SK-N-MC (cell line): Measurements from ENCODE around the gene SEPTIN6.

Source experiments
- DNase-seq: peaks from one replicate; pipeline ENCODE4 v3.0.0-alpha.2; 2011; ENCODE audit warnings: low read depth, low spot score
- H3K27ac ChIP-seq: fragments of 200-600 bp; sonication (generic); 2 replicates; pipeline ENCODE4 v1.5.1; 2016; ENCODE audit warnings: mixed run types
- H3K36me3 ChIP-seq: fragments of 200-600 bp; sonication (generic); 2 replicates; pipeline ENCODE4 v1.6.1; 2017; ENCODE audit warnings: antibody characterized with exemption, low read length, mixed read lengths; ENCODE audit not compliant: insufficient read depth
- H3K4me3 ChIP-seq: fragments of 200-600 bp; sonication (generic); 2 replicates; pipeline ENCODE4 v1.5.1; 2016
- H3K9ac ChIP-seq: fragments of 200-600 bp; sonication (generic); 2 replicates; pipeline ENCODE4 v1.8.0; 2017; ENCODE audit warnings: mixed run types, mixed read lengths; ENCODE audit not compliant: insufficient read length
- H3K9me3 ChIP-seq: fragments of 200-600 bp; sonication (generic); 2 replicates; pipeline ENCODE4 v1.6.1; 2017; ENCODE audit warnings: low read depth, mild to moderate bottlenecking, antibody characterized with exemption, low read length, moderate library complexity, mixed read lengths
- EZH2 ChIP-seq: fragments of 200-600 bp; sonication (generic); IDR thresholded peaks from one replicate; pipeline ENCODE4 v1.6.1; 2017; ENCODE audit warnings: antibody characterized with exemption
- FOXP2 ChIP-seq: optimal IDR thresholded peaks from 2 replicates; pipeline ENCODE3; 2011; ENCODE audit warnings: mild to moderate bottlenecking, moderate library complexity; ENCODE audit not compliant: insufficient read depth; ENCODE audit errors: extremely low read length, control extremely low read depth
- POLR2AphosphoS5 ChIP-seq: IDR thresholded peaks from 2 replicates; pipeline ENCODE4 v1.6.1; 2012; ENCODE audit warnings: mild to moderate bottlenecking, low read depth, low read length, borderline replicate concordance

Gene SEPTIN6

GRCh38 chrX:119647552-119648420 lies 45.2 kb downstream of the SEPTIN6 start:
- Histone ChIP-seq H3K4me3 (no peak overlapping the region), H3K9ac (no peak overlapping the region), H3K27ac (no peak overlapping the region), H3K36me3 (no peaks in the 10 kb centered on the region), H3K9me3 (no peaks in the 10 kb centered on the region)
- no peak for DNase-seq
- no peak for TF ChIP-seq EZH2
- TF ChIP-seq FOXP2 = no peak
- TF ChIP-seq POLR2AphosphoS5 = no peak

- TF ChIP-seq EZH2 = no peak
- TF ChIP-seq POLR2AphosphoS5 = no peak
- TF ChIP-seq FOXP2 = no peak
- Histone ChIP-seq H3K36me3 (no peaks in the 10 kb centered on the region), H3K9ac (no peak overlapping the region)
Observed at GRCh38 chrX:119647089-119647488, 45.9 kb downstream of the SEPTIN6 start.

GRCh38 chrX:119646515-119646914 lies 46.5 kb downstream of the SEPTIN6 start:
- TF ChIP-seq EZH2 = no peak
- TF ChIP-seq POLR2AphosphoS5 = no peak
- TF ChIP-seq FOXP2 = no peak
- Histone ChIP-seq H3K9ac (no peak overlapping the region), H3K4me3 (no peak overlapping the region), H3K36me3 (no peaks in the 10 kb centered on the region), H3K27ac (no peak overlapping the region), H3K9me3 (no peaks in the 10 kb centered on the region)
- no peak for DNase-seq

More at GRCh38 chrX:119647089-119647488, 45.9 kb downstream of the SEPTIN6 start:
- Histone ChIP-seq H3K4me3 (no peak overlapping the region), H3K27ac (no peak overlapping the region), H3K9me3 (no peaks in the 10 kb centered on the region)
- no peak for DNase-seq

DNA sequence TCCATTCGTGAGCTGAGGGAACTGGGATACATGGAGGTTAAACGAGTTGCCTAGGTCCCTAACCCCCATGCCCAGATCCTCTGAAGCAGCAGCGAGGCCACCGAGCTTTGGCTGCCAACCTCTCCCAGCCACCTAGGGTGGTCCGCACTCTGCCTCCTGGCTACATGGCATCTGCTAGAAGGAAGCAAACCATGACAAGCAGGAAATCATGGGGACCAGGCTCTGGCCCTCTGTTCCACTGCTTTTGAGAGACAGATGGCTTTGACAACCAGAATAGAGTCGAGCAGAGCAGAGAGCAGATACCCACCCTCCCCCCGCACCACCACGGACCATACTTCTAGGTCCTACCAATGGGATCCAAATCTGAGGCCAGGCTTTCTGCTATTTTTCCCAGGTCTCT lies 49.3 kb downstream of the SEPTIN6 start:
- Histone ChIP-seq H3K9ac (no peak overlapping the region), H3K27ac (no peak overlapping the region), H3K4me3 (no peak overlapping the region), H3K36me3 (no peaks in the 10 kb centered on the region), H3K9me3 (no peaks in the 10 kb centered on the region)
- TF ChIP-seq FOXP2 (no peak), POLR2AphosphoS5 (no peak), EZH2 (no peak)
- no peak for DNase-seq
